A673 (cell line): ENCODE data around the gene P2RY11. TPM values are rescaled to one million over a fixed set of nuclear protein-coding genes. Genes with fewer than 3 reads are reported as not detected.
A peak's percentile ranks its signal among the peaks of the same experiment; 100 is the strongest.

ENCODE experiments used
- BruUV-seq: library from RNA; stranded (reverse); fragments of 400-500 nt; replicated peaks from 2 replicates; lab custom pipeline; 2021; lab: Mats Ljungman, UMichigan
- CTCF ChIA-PET: fragments of 300-600 bp; sonication (Branson Sonifier 250); formaldehyde crosslinking; loops from one replicate; lab custom pipeline; 2022; ENCODE audit warnings: antibody characterized with exemption; lab: Charles Lee
- POLR2A ChIA-PET: fragments of 300-600 bp; sonication (Branson Sonifier 250); formaldehyde crosslinking; loops from one replicate; lab custom pipeline; 2022; ENCODE audit warnings: antibody characterized with exemption; ENCODE audit not compliant: low non-redundant PET; lab: Charles Lee
- DNase-seq: peaks from one replicate; pipeline ENCODE4 v3.0.0-alpha.2; 2015; ENCODE audit warnings: low spot score
- H3K27ac ChIP-seq: fragments of 200-600 bp; sonication (generic); 2 replicates; pipeline ENCODE4 v1.5.1; 2016; ENCODE audit warnings: mixed run types, low read depth, mild to moderate bottlenecking, mixed read lengths, antibody characterized with exemption, low read length; ENCODE audit not compliant: poor library complexity, severe bottlenecking
- H3K27me3 ChIP-seq: fragments of 200-600 bp; sonication (generic); replicated peaks from 2 replicates; pipeline ENCODE4 v1.6.1; 2017; ENCODE audit warnings: mixed run types, low read depth, mild to moderate bottlenecking, mixed read lengths, antibody characterized with exemption, low read length; ENCODE audit not compliant: insufficient read depth, poor library complexity
- H3K36me3 ChIP-seq: fragments of 200-600 bp; sonication (generic); 2 replicates; pipeline ENCODE4 v1.6.1; 2016; ENCODE audit warnings: mixed run types, mild to moderate bottlenecking, mixed read lengths, antibody characterized with exemption, low read length; ENCODE audit not compliant: insufficient read depth, poor library complexity, severe bottlenecking
- H3K4me1 ChIP-seq: fragments of 200-600 bp; sonication (generic); 2 replicates; pipeline ENCODE4 v1.6.1; 2017; ENCODE audit warnings: mixed run types, mild to moderate bottlenecking, mixed read lengths, antibody characterized with exemption, low read length; ENCODE audit not compliant: insufficient read depth, poor library complexity, severe bottlenecking
- H3K4me3 ChIP-seq: fragments of 200-600 bp; sonication (generic); 2 replicates; pipeline ENCODE4 v1.5.1; 2016; ENCODE audit warnings: low read depth, mixed run types, mild to moderate bottlenecking, mixed read lengths, low read length; ENCODE audit not compliant: poor library complexity, severe bottlenecking
- H3K9me3 ChIP-seq: fragments of 200-600 bp; sonication (generic); 2 replicates; pipeline ENCODE4 v1.6.1; 2016; ENCODE audit warnings: mixed run types, low read depth, mild to moderate bottlenecking, mixed read lengths, antibody characterized with exemption, low read length; ENCODE audit not compliant: poor library complexity, severe bottlenecking
- CTCF ChIP-seq: fragments of 300-800, 200-600 bp; sonication (generic); conservative IDR thresholded peaks from 2 replicates; pipeline ENCODE4 v1.5.1; 2017; ENCODE audit warnings: low read depth, mild to moderate bottlenecking, antibody characterized with exemption, low read length, moderate library complexity, mixed read lengths
- EZH2 ChIP-seq: fragments of 200-600 bp; sonication (generic); IDR thresholded peaks from 2 replicates; pipeline ENCODE4 v1.6.1; 2017; ENCODE audit warnings: borderline replicate concordance, low read depth, mild to moderate bottlenecking, mixed read lengths, antibody characterized with exemption, low read length; ENCODE audit not compliant: poor library complexity, severe bottlenecking
- intact Hi-C: fragments of 100-400 bp; cut with micrococcal nuclease; formaldehyde crosslinking; loops from one replicate; pipeline ENCODE4 v1.10.0; 2022; ENCODE audit not compliant: unreplicated experiment
- total RNA-seq: library from RNA; stranded (reverse); gene quantifications from 2 replicates; pipeline ENCODE4 v1.2.3, GENCODE V29; 2021

P2RY11 gene
- total RNA-seq, 1 experiment from 2014 or later: 39.4 TPM

GRCh38 chr19:10113592-10113963 lies 2.1 kb downstream of the P2RY11 start:
- no peaks in the 10 kb centered on the region for H3K27me3 ChIP-seq
- no peak for DNase-seq
- no peaks in the 10 kb centered on the region for H3K9me3 ChIP-seq
- no TSS peak for BruUV-seq
- peak overlapping the region; percentile 46 for H3K27ac ChIP-seq
- H3K4me1 ChIP-seq: peaks cover 7% of the 10 kb centered on the region
- peaks cover 73% of the 10 kb centered on the region for H3K36me3 ChIP-seq
- ChIA-PET POLR2A (no interaction called here), CTCF (no interaction called here)
- TF ChIP-seq EZH2: no peak
- TF ChIP-seq CTCF: no peak
- intact Hi-C loops: loop anchor here (5.0 kb wide), 1 partner anchor 181 kb away; no protein-coding TSS in a partner anchor
- H3K4me3 ChIP-seq: no peak overlapping the region

GRCh38 chr19:10113964-10114650 lies 2.6 kb downstream of the P2RY11 start:
- TF ChIP-seq EZH2 (no peak), CTCF (no peak)
- peaks cover 68% of the 10 kb centered on the region for H3K36me3 ChIP-seq
- no peak overlapping the region for H3K4me3 ChIP-seq
- H3K27ac ChIP-seq: no peak overlapping the region
- BruUV-seq: no TSS peak
- H3K27me3 ChIP-seq: no peaks in the 10 kb centered on the region
- H3K9me3 ChIP-seq: no peaks in the 10 kb centered on the region
- intact Hi-C loops: loop anchor here (5.0 kb wide), 1 partner anchor 182 kb away; no protein-coding TSS in a partner anchor
- ChIA-PET CTCF (interaction anchor here (0.6 kb wide), 1 partner anchor 136 kb away, joined by 3 read pairs; no protein-coding TSS in a partner anchor), POLR2A (interaction anchor here (0.5 to 0.6 kb wide), 2 partner anchors 94 to 445 kb away, joined by 3 to 9 read pairs; no protein-coding TSS in a partner anchor)
- H3K4me1 ChIP-seq: peaks cover 12% of the 10 kb centered on the region
- no peak for DNase-seq

- H3K9me3 ChIP-seq: no peaks in the 10 kb centered on the region
- no peak for DNase-seq
- no TSS peak for BruUV-seq
- no peak overlapping the region for H3K4me3 ChIP-seq
- H3K27ac ChIP-seq: no peak overlapping the region
- TF ChIP-seq EZH2 (no peak), CTCF (no peak)
- CTCF ChIA-PET: interaction anchor here (0.6 kb wide), 1 partner anchor 136 kb away, joined by 3 read pairs; no protein-coding TSS in a partner anchor
- H3K27me3 ChIP-seq: no peaks in the 10 kb centered on the region
- H3K36me3 ChIP-seq: peaks cover 61% of the 10 kb centered on the region
- POLR2A ChIA-PET: interaction anchor here (0.5 to 0.6 kb wide), 2 partner anchors 93 to 444 kb away, joined by 3 to 9 read pairs; no protein-coding TSS in a partner anchor
- H3K4me1 ChIP-seq: peaks cover 12% of the 10 kb centered on the region
- intact Hi-C loops: loop anchor here (5.0 kb wide), 1 partner anchor 183 kb away; no protein-coding TSS in a partner anchor
Measured at GRCh38 chr19:10114651-10115391, 3.3 kb downstream of the P2RY11 start.
